Epidermal melanocyte (primary cell): ENCODE data around the gene HNRNPA1.

Source experiments
- DNase-seq: peaks from one replicate; pipeline ENCODE4 v3.0.0; 2011; ENCODE audit warnings: low spot score; ENCODE audit not compliant: insufficient read length

The HNRNPA1 gene

DNA sequence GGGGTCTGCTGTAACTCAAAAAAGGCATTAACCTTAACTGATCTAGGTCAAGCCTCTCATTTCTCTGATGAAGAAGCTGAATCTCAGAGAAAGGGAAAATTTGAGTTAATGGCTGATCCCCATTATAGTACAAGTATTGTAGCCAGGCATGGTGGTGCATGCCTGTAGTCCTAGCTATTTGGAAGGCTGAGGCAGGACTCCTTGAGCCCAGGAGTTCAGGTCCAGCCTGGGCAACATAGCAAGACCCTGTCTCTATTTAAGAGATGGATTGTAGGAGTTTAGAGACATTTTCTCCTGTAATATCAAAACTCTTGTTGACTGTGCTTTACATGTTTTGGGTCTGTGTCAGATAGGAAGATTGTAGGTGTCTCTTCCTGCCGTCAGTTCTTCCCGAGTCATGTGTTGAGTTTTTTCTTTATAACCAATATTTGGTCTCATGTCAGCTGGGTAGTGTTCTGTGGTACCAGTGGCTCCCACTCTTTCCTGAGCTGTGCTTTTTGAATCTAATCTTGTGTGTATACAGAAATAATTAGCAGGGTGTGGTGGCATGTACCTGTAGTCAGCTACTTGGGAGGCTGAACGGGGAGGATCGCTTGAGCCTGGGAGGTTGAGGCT lies 53.0 kb downstream of the HNRNPA1 start:
- no peak for DNase-seq
